Muscle layer of colon (tissue), 2 donors: ENCODE measurements around the gene CDIP1.
"Not testable (repeated sequence)": the region's sequence is repeated elsewhere in the genome, so short reads cannot be mapped to it uniquely, and the experiment has no call there.

ENCODE experiments used
- H3K27ac ChIP-seq: one replicate; pipeline ENCODE4 v1.7.0; 2013; ENCODE audit warnings: low read depth, mild to moderate bottlenecking, low read length, moderate library complexity
- H3K27me3 ChIP-seq, 2 donors: one replicate each; pipeline ENCODE4 v1.7.0; 2013; ENCODE audit warnings: low read length in 2 of 2, mild to moderate bottlenecking in 2 of 2; ENCODE audit not compliant: insufficient read depth in 2 of 2, control insufficient read depth in 1 of 2
- H3K36me3 ChIP-seq: one replicate; pipeline ENCODE4 v1.7.0; 2013; ENCODE audit warnings: mild to moderate bottlenecking, low read length; ENCODE audit not compliant: insufficient read depth
- H3K4me1 ChIP-seq: one replicate; pipeline ENCODE4 v1.7.0; 2013; ENCODE audit warnings: mild to moderate bottlenecking, low read length; ENCODE audit not compliant: insufficient read depth
- H3K4me3 ChIP-seq, 2 donors: one replicate each; pipeline ENCODE4 v1.7.0; 2013; ENCODE audit warnings: low read length in 2 of 2, low read depth in 1 of 2, mild to moderate bottlenecking in 1 of 2, moderate library complexity in 1 of 2
- H3K9ac ChIP-seq: one replicate; pipeline ENCODE4 v1.7.0; 2013; ENCODE audit warnings: low read length
- H3K9me3 ChIP-seq: one replicate; pipeline ENCODE4 v1.7.0; 2013; ENCODE audit warnings: mild to moderate bottlenecking, low read length
- donor health status: abdominal sarcoma.
- donor health status: Adenocarcinoma of cecum.

CDIP1 gene

GRCh38 chr16:4538350-4539235, at the start of gene CDIP1:
CDIP1 (minus strand) TSS chr16:4538773; CDS start chr16:4514130, 24,643 bp downstream.
- Histone ChIP-seq H3K36me3 (no peaks in the 10 kb centered on the region), H3K4me3 (peak within 1 kb of the TSS; percentile 61 to 65), H3K9me3 (no peaks in the 10 kb centered on the region), H3K9ac (peak within 1 kb of the TSS; percentile 44), H3K27ac (peak within 1 kb of the TSS; percentile 96), H3K27me3 (no peaks in the 10 kb centered on the region), H3K4me1 (peaks cover 12% of the 10 kb centered on the region)

- H3K9me3 ChIP-seq: peaks cover 4% of the 10 kb centered on the region
- H3K27ac ChIP-seq: no peak overlapping the region
- H3K27me3 ChIP-seq: peaks cover 0 to 5% of the 10 kb centered on the region in 2 donors
- no peaks in the 10 kb centered on the region for H3K4me1 ChIP-seq
- no peak overlapping the region for H3K9ac ChIP-seq
- no peak overlapping the region for H3K4me3 ChIP-seq
- H3K36me3 ChIP-seq: no peaks in the 10 kb centered on the region
Measured at GRCh38 chr16:4586291-4586690, 47.7 kb upstream of the CDIP1 start.

- H3K9ac ChIP-seq: no peak overlapping the region
- no peak overlapping the region for H3K4me3 ChIP-seq
Measured at GRCh38 chr16:4583906-4584305, 45.3 kb upstream of the CDIP1 start.

GRCh38 chr16:4580250-4580649, 41.7 kb upstream of the CDIP1 start:
- no peak overlapping the region for H3K27ac ChIP-seq
- no peaks in the 10 kb centered on the region for H3K4me1 ChIP-seq
- no peaks in the 10 kb centered on the region for H3K27me3 ChIP-seq
- H3K36me3 ChIP-seq: no peaks in the 10 kb centered on the region
- no peak overlapping the region for H3K4me3 ChIP-seq
- H3K9ac ChIP-seq: no peak overlapping the region
- H3K9me3 ChIP-seq: no peaks in the 10 kb centered on the region

More at GRCh38 chr16:4583906-4584305, 45.3 kb upstream of the CDIP1 start:
- Histone ChIP-seq H3K27me3 (peaks cover 0 to 5% of the 10 kb centered on the region in 2 donors), H3K36me3 (no peaks in the 10 kb centered on the region), H3K4me1 (no peaks in the 10 kb centered on the region), H3K27ac (no peak overlapping the region), H3K9me3 (peaks cover 4% of the 10 kb centered on the region)

DNA sequence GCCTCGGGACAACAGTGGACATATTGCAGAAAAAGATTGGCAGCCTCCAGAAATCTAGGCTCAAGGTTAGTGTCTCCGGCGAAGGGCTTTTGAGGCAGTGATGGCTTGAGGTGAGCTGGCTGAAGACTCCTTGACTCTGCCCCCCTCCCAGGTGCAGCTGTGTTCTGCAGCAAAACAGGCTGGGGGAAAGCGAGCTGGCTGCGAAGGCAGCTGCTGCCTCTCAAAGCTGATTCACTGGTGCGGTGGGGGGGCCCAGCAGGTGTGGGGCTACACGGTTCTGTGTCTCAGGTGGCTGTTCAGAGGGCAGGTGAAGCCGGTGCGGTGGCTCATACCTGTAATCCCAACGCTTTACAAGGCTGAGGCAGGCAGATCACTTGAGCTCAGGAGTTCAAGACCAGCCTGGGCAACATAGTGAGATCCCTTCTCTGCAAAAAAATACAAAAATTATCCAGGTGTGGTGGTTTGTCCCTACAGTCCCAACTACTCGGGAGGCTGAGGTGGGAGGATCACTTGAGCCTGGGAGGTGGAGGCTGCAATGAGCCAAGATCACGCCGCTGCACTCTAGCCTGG, 40.5 kb upstream of the CDIP1 start:
- Histone ChIP-seq H3K4me3 (no peak overlapping the region), H3K27ac (no peak overlapping the region), H3K9ac (no peak overlapping the region), H3K9me3 (no peaks in the 10 kb centered on the region), H3K27me3 (no peaks in the 10 kb centered on the region), H3K36me3 (no peaks in the 10 kb centered on the region), H3K4me1 (no peaks in the 10 kb centered on the region)

GRCh38 chr16:4576008-4576407, 37.4 kb upstream of the CDIP1 start:
- no peaks in the 10 kb centered on the region for H3K36me3 ChIP-seq
- H3K4me1 ChIP-seq: no peaks in the 10 kb centered on the region
- no peak overlapping the region for H3K9ac ChIP-seq
- no peak overlapping the region for H3K4me3 ChIP-seq
- H3K27ac ChIP-seq: no peak overlapping the region
- no peaks in the 10 kb centered on the region for H3K9me3 ChIP-seq
- H3K27me3 ChIP-seq: no peaks in the 10 kb centered on the region

- Histone ChIP-seq H3K27me3 (no peaks in the 10 kb centered on the region), H3K4me1 (no peaks in the 10 kb centered on the region), H3K9me3 (no peaks in the 10 kb centered on the region), H3K4me3 (no peak overlapping the region), H3K27ac (no peak overlapping the region), H3K9ac (no peak overlapping the region), H3K36me3 (no peaks in the 10 kb centered on the region)
Measured at GRCh38 chr16:4574919-4575705, 36.5 kb upstream of the CDIP1 start.

GRCh38 chr16:4573926-4574325, 35.4 kb upstream of the CDIP1 start:
- not testable (repeated sequence) for H3K27me3 ChIP-seq, H3K4me1 ChIP-seq, H3K27ac ChIP-seq, H3K4me3 ChIP-seq, H3K36me3 ChIP-seq, H3K9me3 ChIP-seq, H3K9ac ChIP-seq

DNA sequence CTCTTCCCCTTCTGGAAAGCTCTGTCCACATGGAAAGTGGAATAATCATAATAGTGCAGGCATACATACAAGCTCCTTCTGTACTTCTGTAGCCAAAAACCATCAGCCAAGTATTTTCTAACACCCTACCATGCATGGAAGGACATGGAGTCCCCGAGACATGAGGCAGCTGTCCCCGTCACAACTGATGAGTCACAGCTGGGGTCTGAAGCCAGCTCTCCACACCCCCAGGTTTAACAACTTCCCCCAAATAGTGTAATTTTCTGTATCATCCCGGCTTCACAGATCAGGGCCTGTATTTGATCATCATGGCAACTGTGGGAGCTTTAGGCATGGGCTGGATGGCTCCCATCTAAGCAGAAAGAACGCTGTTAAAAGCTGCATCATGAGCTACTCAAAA, 34.1 kb upstream of the CDIP1 start:
- H3K9ac ChIP-seq: no peak overlapping the region
- no peaks in the 10 kb centered on the region for H3K27me3 ChIP-seq
- no peaks in the 10 kb centered on the region for H3K36me3 ChIP-seq
- H3K4me1 ChIP-seq: no peaks in the 10 kb centered on the region
- H3K9me3 ChIP-seq: no peaks in the 10 kb centered on the region
- no peak overlapping the region for H3K27ac ChIP-seq
- H3K4me3 ChIP-seq: no peak overlapping the region

DNA sequence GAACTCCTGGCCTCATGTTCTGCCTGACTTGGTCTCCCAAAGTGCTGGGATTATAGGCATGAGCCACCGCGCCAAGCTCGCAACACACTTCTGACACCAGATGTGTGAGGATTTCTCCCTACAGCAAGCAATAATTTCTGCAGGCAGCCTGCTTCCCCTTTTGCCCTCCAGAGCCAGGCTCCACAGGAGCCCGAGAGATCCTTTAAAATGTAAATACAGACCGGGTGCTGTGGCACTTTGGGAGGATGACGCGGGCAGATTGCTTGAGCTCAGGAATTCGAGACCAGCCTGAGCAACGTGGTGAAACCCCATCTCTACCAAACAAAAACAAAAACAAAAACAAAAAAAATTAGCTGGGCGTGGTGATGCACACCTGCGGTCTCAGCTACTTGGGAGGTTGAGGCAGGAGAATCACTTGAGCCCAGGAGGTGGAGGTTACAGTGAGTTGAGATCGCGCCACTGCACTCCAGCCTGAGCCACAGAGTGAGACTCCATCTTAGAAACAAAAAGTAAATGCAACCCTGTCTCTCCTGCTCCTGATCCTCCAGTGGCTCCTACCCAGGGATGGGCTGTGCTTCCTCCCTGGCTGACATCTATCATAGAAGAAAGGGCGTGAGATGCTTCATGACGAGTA, 32.2 kb upstream of the CDIP1 start:
- no peaks in the 10 kb centered on the region for H3K27me3 ChIP-seq
- no peaks in the 10 kb centered on the region for H3K4me1 ChIP-seq
- no peaks in the 10 kb centered on the region for H3K36me3 ChIP-seq
- no peak overlapping the region for H3K27ac ChIP-seq
- H3K4me3 ChIP-seq: no peak overlapping the region
- no peaks in the 10 kb centered on the region for H3K9me3 ChIP-seq
- no peak overlapping the region for H3K9ac ChIP-seq

DNA sequence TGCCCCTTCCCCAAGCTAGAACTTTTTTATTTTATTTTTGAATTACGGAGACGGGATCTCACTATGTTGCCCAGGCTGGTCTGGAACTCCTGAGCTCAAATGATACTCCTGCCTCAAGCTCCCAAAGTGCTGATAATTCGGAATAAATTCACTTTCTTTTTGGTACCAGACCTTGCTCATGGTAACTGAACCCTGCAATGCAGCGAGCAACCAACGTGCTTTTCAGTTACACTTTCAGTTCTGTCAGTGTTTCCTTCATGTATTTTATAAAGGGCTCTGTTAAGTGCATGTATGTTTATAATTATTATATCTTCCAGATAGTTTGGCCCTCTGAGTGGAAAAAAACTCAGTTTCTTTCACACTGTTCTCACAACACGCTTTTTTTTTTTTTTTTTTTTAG, 31.5 kb upstream of the CDIP1 start:
- H3K36me3 ChIP-seq: no peaks in the 10 kb centered on the region
- no peak overlapping the region for H3K27ac ChIP-seq
- no peak overlapping the region for H3K4me3 ChIP-seq
- no peak overlapping the region for H3K9ac ChIP-seq
- H3K27me3 ChIP-seq: no peaks in the 10 kb centered on the region
- no peaks in the 10 kb centered on the region for H3K4me1 ChIP-seq
- no peaks in the 10 kb centered on the region for H3K9me3 ChIP-seq
